Measurements from ENCODE around the gene CNTNAP5.
A peak's percentile ranks its signal among the peaks of the same experiment; 100 is the strongest.

CNTNAP5 gene

GRCh38 chr2:124824441-124824840, 799.4 kb downstream of the CNTNAP5 start:
- H3K27ac ChIP-seq (ENCODE audit: low read depth, low read length, severe bottlenecking): no peak overlapping the region
- WGBS, 2 experiments (ENCODE audit: insufficient coverage in 2 of 2): 81 to 92% methylated on average over 2 of the region's 2 CpGs
- H3K9me3 ChIP-seq (ENCODE audit: control insufficient read depth, low read length): no peaks in the 10 kb centered on the region
- no peak overlapping the region for H3K4me3 ChIP-seq (ENCODE audit: extremely low read depth, insufficient read depth, low read length, poor library complexity, severe bottlenecking)
- no peaks in the 10 kb centered on the region for H3K4me1 ChIP-seq (ENCODE audit: control insufficient read depth, insufficient read depth, low read length, poor library complexity, severe bottlenecking)
- H3K36me3 ChIP-seq (ENCODE audit: control insufficient read depth, insufficient read depth, low read length): no peaks in the 10 kb centered on the region

GRCh38 chr2:124832521-124832920, 807.4 kb downstream of the CNTNAP5 start:
- Histone ChIP-seq H3K4me3 (ENCODE audit: extremely low read depth, insufficient read depth, low read length, poor library complexity, severe bottlenecking) (no peak overlapping the region), H3K9me3 (ENCODE audit: control insufficient read depth, low read length) (peaks cover 5% of the 10 kb centered on the region), H3K4me1 (ENCODE audit: control insufficient read depth, insufficient read depth, low read length, poor library complexity, severe bottlenecking) (peaks cover 7% of the 10 kb centered on the region), H3K27ac (ENCODE audit: low read depth, low read length, severe bottlenecking) (no peak overlapping the region), H3K36me3 (ENCODE audit: control insufficient read depth, insufficient read depth, low read length) (no peaks in the 10 kb centered on the region)
- no CpG with 5 or more reads among the region's 2 CpGs for WGBS, 2 experiments (ENCODE audit: insufficient coverage in 2 of 2)

GRCh38 chr2:124834331-124834730, 809.2 kb downstream of the CNTNAP5 start:
- Histone ChIP-seq H3K9me3 (ENCODE audit: control insufficient read depth, low read length) (peaks cover 5% of the 10 kb centered on the region), H3K4me3 (ENCODE audit: extremely low read depth, insufficient read depth, low read length, poor library complexity, severe bottlenecking) (no peak overlapping the region), H3K36me3 (ENCODE audit: control insufficient read depth, insufficient read depth, low read length) (no peaks in the 10 kb centered on the region), H3K4me1 (ENCODE audit: control insufficient read depth, insufficient read depth, low read length, poor library complexity, severe bottlenecking) (peaks cover 7% of the 10 kb centered on the region), H3K27ac (ENCODE audit: low read depth, low read length, severe bottlenecking) (no peak overlapping the region)
- 43 to 83% methylated on average over 1 of the region's 1 CpG for WGBS, 2 experiments (ENCODE audit: insufficient coverage in 2 of 2)

- Histone ChIP-seq H3K4me3 (ENCODE audit: extremely low read depth, insufficient read depth, low read length, poor library complexity, severe bottlenecking) (no peak overlapping the region), H3K27ac (ENCODE audit: low read depth, low read length, severe bottlenecking) (no peak overlapping the region), H3K4me1 (ENCODE audit: control insufficient read depth, insufficient read depth, low read length, poor library complexity, severe bottlenecking) (peaks cover 7% of the 10 kb centered on the region), H3K36me3 (ENCODE audit: control insufficient read depth, insufficient read depth, low read length) (no peaks in the 10 kb centered on the region), H3K9me3 (ENCODE audit: control insufficient read depth, low read length) (peaks cover 4% of the 10 kb centered on the region)
- WGBS, 2 experiments (ENCODE audit: insufficient coverage in 2 of 2): 81 to 93% methylated on average over 2 to 3 of the region's 4 CpGs
These were observed 810.2 kb downstream of the CNTNAP5 start for GRCh38 chr2:124835331-124835730.

- 79% methylated on average over 2 of the region's 3 CpGs; no CpG with 5 or more reads in 1 of the 2 experiments for WGBS, 2 experiments (ENCODE audit: insufficient coverage in 2 of 2)
- Histone ChIP-seq H3K4me3 (ENCODE audit: extremely low read depth, insufficient read depth, low read length, poor library complexity, severe bottlenecking) (no peak overlapping the region), H3K9me3 (ENCODE audit: control insufficient read depth, low read length) (no peaks in the 10 kb centered on the region), H3K36me3 (ENCODE audit: control insufficient read depth, insufficient read depth, low read length) (no peaks in the 10 kb centered on the region), H3K4me1 (ENCODE audit: control insufficient read depth, insufficient read depth, low read length, poor library complexity, severe bottlenecking) (peaks cover 7% of the 10 kb centered on the region), H3K27ac (ENCODE audit: low read depth, low read length, severe bottlenecking) (peak overlapping the region; percentile 31)
These were observed 811.3 kb downstream of the CNTNAP5 start for GRCh38 chr2:124836416-124836815.

GRCh38 chr2:124837496-124837895, 812.4 kb downstream of the CNTNAP5 start:
- H3K9me3 ChIP-seq (ENCODE audit: control insufficient read depth, low read length): no peaks in the 10 kb centered on the region
- no peaks in the 10 kb centered on the region for H3K36me3 ChIP-seq (ENCODE audit: control insufficient read depth, insufficient read depth, low read length)
- H3K27ac ChIP-seq (ENCODE audit: low read depth, low read length, severe bottlenecking): no peak overlapping the region
- WGBS, 2 experiments (ENCODE audit: insufficient coverage in 2 of 2): 100% methylated on average over 1 of the region's 2 CpGs; no CpG with 5 or more reads in 1 of the 2 experiments
- peaks cover 7% of the 10 kb centered on the region for H3K4me1 ChIP-seq (ENCODE audit: control insufficient read depth, insufficient read depth, low read length, poor library complexity, severe bottlenecking)
- H3K4me3 ChIP-seq (ENCODE audit: extremely low read depth, insufficient read depth, low read length, poor library complexity, severe bottlenecking): no peak overlapping the region

GRCh38 chr2:124838406-124838805, 813.3 kb downstream of the CNTNAP5 start:
- Histone ChIP-seq H3K9me3 (ENCODE audit: control insufficient read depth, low read length) (no peaks in the 10 kb centered on the region), H3K4me3 (ENCODE audit: extremely low read depth, insufficient read depth, low read length, poor library complexity, severe bottlenecking) (no peak overlapping the region), H3K4me1 (ENCODE audit: control insufficient read depth, insufficient read depth, low read length, poor library complexity, severe bottlenecking) (peaks cover 7% of the 10 kb centered on the region), H3K36me3 (ENCODE audit: control insufficient read depth, insufficient read depth, low read length) (no peaks in the 10 kb centered on the region), H3K27ac (ENCODE audit: low read depth, low read length, severe bottlenecking) (no peak overlapping the region)
- 86% methylated on average over 1 of the region's 3 CpGs; no CpG with 5 or more reads in 1 of the 2 experiments for WGBS, 2 experiments (ENCODE audit: insufficient coverage in 2 of 2)

- 89 to 93% methylated on average over 2 of the region's 3 CpGs for WGBS, 2 experiments (ENCODE audit: insufficient coverage in 2 of 2)
These were observed 842.2 kb downstream of the CNTNAP5 start for GRCh38 chr2:124867247-124867646.

GRCh38 chr2:124874219-124874618, 849.1 kb downstream of the CNTNAP5 start:
- Histone ChIP-seq H3K27ac (ENCODE audit: low read depth, low read length, severe bottlenecking) (no peak overlapping the region), H3K36me3 (ENCODE audit: control insufficient read depth, insufficient read depth, low read length) (no peaks in the 10 kb centered on the region)
- WGBS, 2 experiments (ENCODE audit: insufficient coverage in 2 of 2): 83% methylated on average over 1 of the region's 1 CpG; no CpG with 5 or more reads in 1 of the 2 experiments

More at GRCh38 chr2:124867247-124867646, 842.2 kb downstream of the CNTNAP5 start:
- Histone ChIP-seq H3K9me3 (ENCODE audit: control insufficient read depth, low read length) (no peaks in the 10 kb centered on the region), H3K36me3 (ENCODE audit: control insufficient read depth, insufficient read depth, low read length) (no peaks in the 10 kb centered on the region), H3K4me1 (ENCODE audit: control insufficient read depth, insufficient read depth, low read length, poor library complexity, severe bottlenecking) (no peaks in the 10 kb centered on the region), H3K4me3 (ENCODE audit: extremely low read depth, insufficient read depth, low read length, poor library complexity, severe bottlenecking) (no peak overlapping the region), H3K27ac (ENCODE audit: low read depth, low read length, severe bottlenecking) (no peak overlapping the region)

GRCh38 chr2:124874676-124875075, 849.6 kb downstream of the CNTNAP5 start:
- Histone ChIP-seq H3K36me3 (ENCODE audit: control insufficient read depth, insufficient read depth, low read length) (no peaks in the 10 kb centered on the region), H3K9me3 (ENCODE audit: control insufficient read depth, low read length) (no peaks in the 10 kb centered on the region), H3K4me1 (ENCODE audit: control insufficient read depth, insufficient read depth, low read length, poor library complexity, severe bottlenecking) (no peaks in the 10 kb centered on the region), H3K27ac (ENCODE audit: low read depth, low read length, severe bottlenecking) (no peak overlapping the region), H3K4me3 (ENCODE audit: extremely low read depth, insufficient read depth, low read length, poor library complexity, severe bottlenecking) (no peak overlapping the region)
- WGBS, 2 experiments (ENCODE audit: insufficient coverage in 2 of 2): 71 to 83% methylated on average over 1 of the region's 1 CpG

More at GRCh38 chr2:124874219-124874618, 849.1 kb downstream of the CNTNAP5 start:
- no peaks in the 10 kb centered on the region for H3K4me1 ChIP-seq (ENCODE audit: control insufficient read depth, insufficient read depth, low read length, poor library complexity, severe bottlenecking)
- H3K9me3 ChIP-seq (ENCODE audit: control insufficient read depth, low read length): no peaks in the 10 kb centered on the region
- no peak overlapping the region for H3K4me3 ChIP-seq (ENCODE audit: extremely low read depth, insufficient read depth, low read length, poor library complexity, severe bottlenecking)

GRCh38 chr2:124875627-124876244, 850.6 kb downstream of the CNTNAP5 start:
- 93% methylated on average over 2 of the region's 3 CpGs; no CpG with 5 or more reads in 1 of the 2 experiments for WGBS, 2 experiments (ENCODE audit: insufficient coverage in 2 of 2)
- H3K36me3 ChIP-seq (ENCODE audit: control insufficient read depth, insufficient read depth, low read length): no peaks in the 10 kb centered on the region
- H3K9me3 ChIP-seq (ENCODE audit: control insufficient read depth, low read length): no peaks in the 10 kb centered on the region
- H3K27ac ChIP-seq (ENCODE audit: low read depth, low read length, severe bottlenecking): no peak overlapping the region
- H3K4me1 ChIP-seq (ENCODE audit: control insufficient read depth, insufficient read depth, low read length, poor library complexity, severe bottlenecking): no peaks in the 10 kb centered on the region
- no peak overlapping the region for H3K4me3 ChIP-seq (ENCODE audit: extremely low read depth, insufficient read depth, low read length, poor library complexity, severe bottlenecking)
